HG02970 (cell line): ENCODE data around the gene NKIRAS2.

Experiments used
- ATAC-seq: cut with Tn5 transposase; IDR thresholded peaks from one replicate; pipeline ENCODE4 v1.9.1; 2021; ENCODE audit warnings: mild to moderate bottlenecking, moderate library complexity, moderate number of reproducible peaks; ENCODE audit not compliant: unreplicated experiment, low FRiP score

Gene NKIRAS2

DNA sequence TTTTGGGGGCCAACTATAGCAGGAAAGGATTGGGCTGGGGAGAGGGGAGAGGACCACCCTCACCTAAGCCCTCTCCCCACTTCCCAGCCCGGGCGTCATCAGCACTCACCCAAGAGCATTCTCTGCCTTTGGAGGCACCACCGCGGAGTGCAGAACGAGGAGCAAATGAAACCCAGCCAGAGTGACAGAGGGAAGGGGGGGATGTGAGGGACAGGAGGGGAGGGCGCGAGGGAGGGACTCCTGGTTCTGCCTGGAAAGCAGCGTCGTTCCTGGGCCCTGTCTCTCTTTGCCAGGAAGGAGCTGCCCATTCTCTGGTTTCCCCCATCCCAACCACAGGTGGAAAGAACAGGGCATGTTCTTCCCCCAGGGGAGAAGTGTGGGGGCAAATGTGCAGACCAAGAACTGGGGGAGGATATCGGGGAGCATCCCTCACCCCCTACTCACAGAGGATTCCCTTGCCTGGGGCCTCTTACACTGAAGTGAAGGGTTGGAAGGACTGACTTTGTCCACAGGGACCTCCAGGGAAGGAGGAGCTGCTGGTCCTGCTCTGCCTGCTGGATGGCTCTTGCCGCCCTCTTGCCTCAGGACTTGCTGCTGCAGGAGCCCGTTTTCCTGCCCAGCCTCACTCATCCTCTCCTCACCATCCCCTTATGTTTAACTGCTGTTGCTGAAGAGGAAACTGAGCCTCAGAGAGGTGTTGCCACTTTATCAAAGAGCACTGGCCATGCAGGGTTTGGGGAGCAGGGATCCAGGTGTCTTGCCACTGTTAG is 34.0 kb downstream of the NKIRAS2 start:
- ATAC-seq, result no peak

DNA sequence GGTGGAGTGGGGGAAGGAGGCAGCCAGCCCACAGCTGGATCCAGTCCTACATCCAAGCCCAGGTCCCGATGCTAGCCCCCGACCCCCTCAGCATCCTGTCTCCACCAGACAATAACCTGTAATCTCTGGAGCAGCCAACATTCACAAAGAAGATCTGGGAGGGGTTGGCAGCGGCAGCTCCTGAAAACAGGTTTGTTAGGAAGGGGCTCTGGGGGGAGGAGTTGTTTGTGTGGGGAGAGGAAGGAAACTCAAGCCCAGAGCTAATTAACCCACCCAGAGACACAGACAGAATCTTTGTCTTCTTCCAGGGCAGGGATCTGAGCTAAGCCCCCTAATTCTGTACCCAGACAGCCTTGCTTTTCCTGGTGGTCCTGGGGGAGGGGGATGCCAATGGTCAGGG is 35.1 kb downstream of the NKIRAS2 start:
- ATAC-seq, result no peak

DNA sequence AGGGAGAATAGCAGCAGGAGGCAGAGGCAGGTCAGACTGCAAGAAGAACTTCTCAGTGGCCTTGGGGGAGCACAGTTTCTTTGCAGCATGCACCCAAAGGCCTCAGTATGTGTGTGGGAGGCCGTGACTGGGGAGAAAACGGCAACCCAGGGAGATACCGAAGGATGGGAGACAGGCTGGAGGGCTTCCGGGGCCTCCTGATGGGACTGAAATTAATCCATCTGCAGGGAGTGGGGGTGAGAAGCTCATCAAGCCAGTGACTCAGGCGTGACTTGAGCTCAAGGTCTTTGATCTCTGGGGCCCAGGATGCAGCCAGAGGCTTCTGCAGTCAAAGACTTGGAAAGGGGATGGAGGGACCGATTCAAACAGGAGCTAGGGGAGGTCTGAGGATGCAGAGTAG is 35.6 kb downstream of the NKIRAS2 start:
- no peak for ATAC-seq

DNA sequence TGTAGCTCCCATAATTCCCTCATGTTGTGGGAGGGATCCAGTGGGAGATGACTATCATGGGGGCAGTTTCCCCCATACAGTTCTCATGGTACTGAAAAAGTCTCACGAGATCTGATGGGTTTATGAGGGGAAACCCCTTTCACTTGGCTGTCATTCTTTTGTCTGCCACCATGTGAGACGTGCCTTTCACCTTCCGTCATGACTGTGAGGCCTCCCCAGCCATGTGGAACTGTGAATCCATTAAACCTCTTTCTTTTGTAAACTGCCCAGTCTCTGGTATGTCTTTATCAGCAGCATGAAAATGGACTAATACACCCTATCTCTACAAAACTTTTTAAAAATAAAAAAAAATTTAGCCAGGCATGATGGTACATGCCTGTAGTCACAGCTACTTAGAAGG is 36.7 kb downstream of the NKIRAS2 start:
- no peak for ATAC-seq

DNA sequence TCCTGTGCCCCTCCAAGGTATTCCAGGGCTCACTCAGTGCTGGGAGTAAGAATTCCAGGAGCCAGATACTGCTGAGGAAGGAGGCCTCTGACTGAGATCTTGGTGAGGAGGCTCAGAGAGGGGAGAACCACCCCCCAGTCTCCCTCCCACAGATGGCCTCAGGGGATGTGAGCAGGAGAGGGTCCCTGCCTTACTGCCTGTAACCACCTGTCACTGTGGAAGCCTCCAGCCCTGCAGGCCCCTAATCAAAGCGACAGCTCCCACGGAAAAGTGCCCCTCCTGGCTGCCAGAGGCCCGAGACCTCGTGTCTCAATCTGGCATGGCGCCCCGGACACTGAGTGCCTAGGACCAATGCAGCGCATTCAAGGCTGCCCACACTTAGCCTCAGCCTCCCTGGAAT is 38.2 kb downstream of the NKIRAS2 start:
- ATAC-seq, result no peak

DNA sequence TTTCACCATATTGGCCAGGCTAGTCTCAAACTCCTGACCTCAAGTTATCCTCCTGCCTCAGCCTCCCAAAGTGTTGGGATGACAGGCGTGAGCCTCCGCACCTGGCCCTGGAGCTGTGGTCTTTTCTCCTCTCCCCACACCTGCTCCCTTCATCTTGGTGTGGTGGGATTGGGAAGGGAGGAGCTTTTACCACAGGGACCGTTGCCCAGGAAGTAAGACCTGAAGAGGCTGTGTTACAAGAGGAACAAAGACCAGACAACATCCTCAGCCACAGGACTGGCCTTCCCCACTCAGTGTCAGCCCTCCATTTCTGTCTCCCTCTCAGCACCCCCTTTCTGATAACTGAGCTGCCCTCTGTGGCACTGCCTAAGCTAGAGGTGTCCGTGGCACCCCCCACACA is 39.9 kb downstream of the NKIRAS2 start:
- no peak for ATAC-seq

DNA sequence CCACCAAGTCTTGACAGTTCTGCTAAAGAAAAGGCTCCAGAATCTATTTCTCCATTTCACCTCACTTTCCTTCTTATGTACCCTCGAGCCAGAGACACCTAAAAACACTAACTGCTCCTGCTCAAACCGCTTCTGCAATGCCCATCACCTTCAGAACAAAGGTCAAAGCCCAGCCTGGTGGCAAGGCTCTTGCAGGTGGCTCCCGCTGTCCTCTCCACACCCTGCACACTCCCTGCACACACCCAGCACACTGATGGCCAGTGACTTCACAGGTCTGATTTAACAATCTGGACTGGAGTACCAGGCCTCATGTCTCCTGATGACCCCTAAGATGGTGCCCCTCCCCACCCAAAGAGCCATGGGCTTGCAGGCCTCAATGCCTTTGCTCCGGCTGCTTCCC is 40.3 kb downstream of the NKIRAS2 start:
- no peak for ATAC-seq

DNA sequence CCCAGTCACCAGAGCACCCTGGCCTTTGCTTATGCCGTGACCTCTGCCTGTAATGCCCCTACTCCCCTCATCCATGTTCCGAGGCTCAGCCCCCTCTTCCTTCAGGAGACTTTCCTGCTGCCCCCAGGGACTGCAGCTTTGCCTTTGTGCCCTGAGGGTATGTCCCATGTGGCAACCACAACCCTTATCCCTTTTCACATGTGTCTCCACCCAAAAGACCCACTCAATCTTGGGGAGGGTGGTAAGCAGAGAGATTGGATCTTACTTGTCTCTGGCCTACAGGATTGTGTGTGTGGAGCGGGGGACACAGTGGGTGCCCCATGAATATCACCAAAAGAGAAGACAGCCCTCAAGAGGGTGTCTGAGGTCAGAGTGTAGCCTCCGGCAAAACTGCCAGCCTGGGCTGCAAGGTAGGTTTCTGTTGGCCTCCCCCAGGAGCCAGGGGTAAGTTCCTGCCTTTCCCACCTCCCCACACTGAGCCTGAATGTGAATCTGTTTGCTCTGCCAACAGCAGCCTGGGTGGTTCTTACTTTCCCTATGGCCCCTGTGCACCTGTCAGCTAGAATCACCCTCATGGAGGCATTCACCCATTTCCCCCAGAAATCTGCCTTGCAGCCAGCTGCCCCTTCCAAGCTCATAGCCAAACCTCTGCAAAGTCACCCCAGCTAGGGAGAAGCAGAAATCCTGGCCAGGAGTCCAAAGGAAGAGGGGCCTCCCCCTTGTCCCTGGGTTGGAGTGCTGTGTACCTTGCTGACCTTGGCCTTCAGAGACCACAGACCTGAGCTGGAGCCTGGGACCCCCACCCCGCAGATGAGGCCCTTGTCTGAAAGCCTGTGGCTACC is 42.0 kb downstream of the NKIRAS2 start:
- ATAC-seq, result no peak

DNA sequence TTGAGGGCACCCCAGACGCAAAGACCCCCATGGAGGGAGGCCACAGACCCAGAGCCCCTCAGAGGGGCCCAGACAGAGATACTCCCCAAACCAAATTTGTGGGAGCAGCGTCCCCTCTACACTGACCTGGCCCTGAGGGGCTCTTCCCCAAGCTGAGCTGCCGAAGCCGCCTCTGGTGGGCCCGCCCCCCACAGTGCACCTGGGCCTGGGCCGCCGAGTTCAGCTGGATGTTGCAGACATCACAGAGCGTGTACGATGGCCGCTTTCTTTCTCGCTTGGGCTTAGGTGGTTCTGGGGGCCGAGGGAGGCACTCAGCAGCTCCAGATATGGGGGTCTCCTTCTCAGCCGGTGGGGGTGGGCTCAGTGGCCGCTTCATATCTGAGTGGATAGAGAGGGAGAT is 42.8 kb downstream of the NKIRAS2 start:
- ATAC-seq, result no peak

DNA sequence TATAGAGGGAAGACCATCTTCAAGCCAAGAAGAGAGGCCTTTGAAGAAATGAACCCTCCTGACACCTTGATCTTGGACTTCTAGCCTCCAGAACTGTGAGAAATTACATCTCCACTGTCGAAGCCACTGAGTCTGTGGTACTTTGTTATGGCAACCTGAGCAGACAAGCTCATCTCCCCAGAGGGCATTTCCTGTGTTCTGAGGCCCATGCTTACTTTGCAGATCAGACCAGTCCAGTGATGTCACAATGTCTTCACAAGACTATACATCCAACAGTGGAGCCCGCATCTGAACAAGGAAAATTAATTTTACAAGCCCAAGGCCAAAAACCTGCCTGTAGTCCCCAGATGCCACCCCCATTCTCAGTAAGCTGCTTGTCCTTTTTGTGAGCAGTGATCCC is 45.3 kb downstream of the NKIRAS2 start:
- ATAC-seq, result no peak

DNA sequence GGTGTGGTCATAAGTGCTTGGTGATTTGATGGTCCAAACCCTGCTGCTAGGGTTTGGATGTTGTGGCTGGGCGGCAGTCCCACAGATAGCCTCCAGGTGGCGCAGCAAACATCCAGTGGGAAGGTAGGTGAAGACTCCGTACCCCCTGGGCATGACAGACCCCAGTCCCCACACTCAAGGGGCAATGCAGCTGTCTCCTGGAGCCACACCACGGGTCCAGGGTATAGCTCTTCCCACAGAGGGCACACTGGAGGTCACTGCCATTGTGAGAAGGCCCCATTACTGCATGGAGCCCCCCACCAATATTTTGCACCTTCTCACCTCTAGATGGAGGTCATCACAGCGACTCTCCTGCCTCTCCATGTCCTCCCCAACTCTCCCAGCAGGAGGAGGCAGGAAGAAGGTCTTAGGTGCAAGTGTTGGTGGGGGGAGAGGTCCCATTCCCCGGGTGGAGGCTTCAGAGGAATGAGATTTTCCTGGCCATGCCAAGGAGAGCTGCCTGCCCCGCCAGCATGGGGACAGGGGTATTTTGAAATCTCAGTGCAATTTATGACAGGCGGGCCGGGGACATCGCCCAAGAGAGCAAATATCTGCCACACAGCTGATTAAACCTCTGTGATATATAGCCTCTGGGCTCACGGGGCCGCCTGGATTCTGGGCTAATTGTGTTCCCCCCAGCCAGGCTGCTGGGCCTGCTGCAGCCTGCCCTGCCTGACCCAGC is 47.6 kb downstream of the NKIRAS2 start:
- no peak for ATAC-seq

DNA sequence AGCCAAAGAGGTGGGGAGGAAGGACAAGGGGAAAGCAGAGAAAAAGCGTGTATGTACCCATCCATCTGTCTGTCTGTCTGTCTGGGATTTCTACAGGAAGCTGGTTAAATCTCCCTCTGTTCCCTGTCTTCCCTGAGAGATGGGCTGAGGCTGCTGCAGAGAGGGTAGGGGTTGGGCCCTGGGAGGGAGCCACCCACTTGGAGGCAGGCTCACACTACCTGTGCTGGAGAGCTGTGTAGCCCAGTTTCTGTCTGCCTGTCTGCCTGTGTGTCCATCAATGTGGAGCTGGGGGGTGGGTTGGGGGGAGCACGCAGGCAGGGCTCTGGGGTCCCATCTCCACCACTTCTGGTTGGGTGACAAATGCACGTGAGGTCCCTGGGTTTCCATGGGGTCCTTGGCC is 49.1 kb downstream of the NKIRAS2 start:
- ATAC-seq, result no peak

DNA sequence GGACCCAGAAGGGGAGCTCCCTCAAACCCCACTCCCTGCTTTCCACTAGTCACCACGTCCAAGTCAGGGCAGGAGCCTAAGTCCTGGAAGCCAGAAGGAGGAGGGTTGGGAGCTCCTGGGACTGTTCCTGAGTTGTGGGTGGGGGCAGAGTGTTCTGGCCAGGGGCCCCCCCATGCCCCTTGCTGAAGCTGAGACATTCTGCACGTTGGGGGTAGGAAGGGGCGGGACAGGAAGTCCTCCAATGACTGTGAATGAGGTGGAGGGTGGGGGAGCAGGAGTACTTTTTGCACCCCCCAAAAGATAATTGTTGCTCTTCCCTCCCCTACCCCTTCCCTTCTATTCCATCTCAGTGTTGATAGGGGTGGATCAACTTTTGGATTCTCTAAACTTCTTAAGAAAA is 51.9 kb downstream of the NKIRAS2 start:
- ATAC-seq, result no peak

DNA sequence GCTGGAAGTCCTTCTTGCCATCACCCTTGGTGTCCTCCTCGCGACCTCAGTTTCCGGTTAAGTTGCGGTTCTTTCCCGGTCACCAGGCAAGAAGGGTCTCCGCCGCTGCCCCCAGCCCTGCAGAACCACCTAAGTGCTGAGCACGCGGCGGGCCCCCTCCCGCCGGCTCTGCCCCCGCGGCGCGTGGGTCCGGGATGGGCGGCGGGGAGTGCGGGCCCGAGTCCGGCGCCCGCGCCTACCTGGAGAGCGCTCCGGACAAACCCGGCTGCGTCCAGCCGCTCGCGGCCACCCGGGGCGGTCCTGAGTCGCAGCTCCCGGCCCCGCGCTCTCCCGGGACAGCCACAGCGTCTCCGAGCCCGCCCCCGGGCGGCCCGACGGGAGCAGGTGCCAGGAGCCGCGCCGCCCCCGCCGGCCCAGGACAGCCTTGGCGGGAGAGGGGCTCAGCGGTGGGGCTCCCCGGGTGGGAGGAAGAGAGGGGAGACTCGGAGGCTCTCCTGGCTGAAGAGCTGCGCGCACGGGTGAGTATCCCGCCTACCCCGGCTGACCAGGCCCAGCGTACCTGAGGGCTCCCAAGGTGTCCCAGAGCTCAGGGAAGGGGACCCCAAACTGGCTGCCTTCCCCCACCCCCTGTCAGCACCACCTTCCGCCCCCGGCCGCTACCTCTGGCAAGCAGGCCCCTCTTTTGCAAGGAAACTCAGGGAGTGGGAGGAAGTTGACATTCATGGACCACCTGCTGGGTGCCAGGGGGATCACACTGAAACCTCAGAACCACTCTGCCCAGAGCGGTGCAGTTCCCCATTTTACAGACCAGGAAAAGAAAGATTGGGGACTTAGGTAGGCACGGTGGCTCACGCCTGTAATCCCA is 52.7 kb downstream of the NKIRAS2 start:
- no peak for ATAC-seq
